HL-60/S4 treated with retinoic acid at 250 ng/mL for 4 days and 3 days (cell line): ENCODE measurements around the gene PLOD2.
"Not testable (repeated sequence)": the region's sequence is repeated elsewhere in the genome, so short reads cannot be mapped to it uniquely, and the experiment has no call there.

ENCODE experiments used
- in situ Hi-C: fragments of 300-500 bp; cut with MboI; formaldehyde crosslinking; loops from 2 replicates; pipeline ENCODE4 v1.7.0; 2022; ENCODE audit warnings: low sequenced_read_pairs

PLOD2 gene

GRCh38 chr3:146142757-146143156 lies 18.2 kb downstream of the PLOD2 start:
- in situ Hi-C loops: no loop called here

- in situ Hi-C loops: no loop called here
Measured at GRCh38 chr3:146139586-146140110, 21.3 kb downstream of the PLOD2 start.

DNA sequence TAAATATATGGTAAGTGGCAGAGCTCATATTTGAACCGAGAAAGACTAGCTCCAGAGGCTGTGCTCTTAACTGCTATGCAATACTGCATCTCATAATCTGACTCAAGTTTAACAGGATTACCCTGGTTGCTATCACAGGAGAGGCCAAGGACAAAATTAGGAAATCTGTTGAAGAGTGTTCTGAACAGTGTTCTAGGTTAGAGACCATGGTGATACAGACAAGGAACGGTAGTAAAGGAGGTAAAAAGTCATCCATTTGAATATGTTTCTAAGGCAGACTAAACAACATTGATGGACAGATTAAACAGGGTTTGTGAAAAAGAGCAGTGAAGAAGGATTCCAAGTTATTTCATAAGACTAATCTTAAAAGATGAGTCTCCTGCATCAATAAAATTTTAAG lies 22.1 kb downstream of the PLOD2 start:
- in situ Hi-C loops: no loop called here

- in situ Hi-C loops: no loop called here
Measured at GRCh38 chr3:146136647-146137046, 24.3 kb downstream of the PLOD2 start.

DNA sequence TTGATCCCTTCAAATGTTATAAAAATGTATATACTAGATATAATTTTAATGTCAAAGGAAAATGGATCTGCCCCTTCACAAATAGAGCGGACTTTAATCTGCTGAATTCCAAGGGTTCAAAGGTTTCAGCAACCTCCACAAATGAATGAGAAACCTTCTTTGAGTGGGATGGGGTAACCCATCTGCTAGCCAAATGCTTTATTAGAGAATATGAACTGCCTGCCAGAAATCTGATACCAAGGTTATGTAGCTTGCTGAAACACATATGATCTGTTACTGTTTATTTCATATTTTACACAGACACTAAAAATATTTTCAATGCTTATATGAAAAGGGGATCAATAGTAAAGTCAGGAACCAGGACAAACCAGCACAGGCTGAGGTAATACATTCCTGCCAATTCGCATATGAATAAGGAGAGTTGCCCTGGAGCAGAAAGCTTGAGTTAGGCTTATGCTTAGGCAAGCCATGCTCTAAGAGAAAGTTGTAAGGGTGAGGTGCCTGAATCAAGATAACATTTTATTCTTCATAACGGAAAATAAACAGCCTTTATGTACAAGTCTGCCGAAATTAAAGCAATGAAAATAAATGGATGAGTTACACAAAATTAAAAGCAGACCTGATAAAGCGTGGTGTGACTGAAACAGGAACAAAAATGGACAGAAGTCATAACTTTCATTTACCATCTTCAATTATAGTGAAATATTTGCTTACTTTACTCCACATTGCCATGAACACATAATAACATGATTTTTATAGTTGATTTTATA lies 26.5 kb downstream of the PLOD2 start:
- in situ Hi-C loops: no loop called here

GRCh38 chr3:146133441-146133840 lies 27.5 kb downstream of the PLOD2 start:
- in situ Hi-C loops: no loop called here

GRCh38 chr3:146131616-146132410 lies 29.2 kb downstream of the PLOD2 start:
- in situ Hi-C loops: no loop called here

DNA sequence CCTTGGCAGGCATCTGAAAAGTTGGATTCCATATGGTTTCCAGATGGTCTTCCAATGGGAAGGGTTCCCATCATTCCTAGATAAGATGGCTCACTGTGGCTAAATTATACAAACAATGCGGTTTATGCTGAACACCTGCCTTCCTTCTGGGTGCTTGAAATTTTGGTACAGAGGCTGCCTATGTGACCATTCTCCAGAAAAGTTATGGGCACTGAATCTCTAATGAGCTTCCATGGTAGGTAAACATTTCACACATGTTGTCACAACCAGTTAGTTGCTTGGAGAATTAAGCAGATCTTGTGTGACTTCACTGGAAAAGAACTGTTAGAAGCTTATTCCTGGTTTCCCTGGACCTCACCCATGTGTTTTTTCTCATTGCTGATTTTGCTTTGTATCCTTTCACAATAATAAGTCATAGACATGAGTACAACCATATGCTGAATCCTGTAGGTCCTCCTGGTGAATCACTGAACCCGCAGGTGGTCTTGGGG lies 30.1 kb downstream of the PLOD2 start:
- in situ Hi-C loops: no loop called here

DNA sequence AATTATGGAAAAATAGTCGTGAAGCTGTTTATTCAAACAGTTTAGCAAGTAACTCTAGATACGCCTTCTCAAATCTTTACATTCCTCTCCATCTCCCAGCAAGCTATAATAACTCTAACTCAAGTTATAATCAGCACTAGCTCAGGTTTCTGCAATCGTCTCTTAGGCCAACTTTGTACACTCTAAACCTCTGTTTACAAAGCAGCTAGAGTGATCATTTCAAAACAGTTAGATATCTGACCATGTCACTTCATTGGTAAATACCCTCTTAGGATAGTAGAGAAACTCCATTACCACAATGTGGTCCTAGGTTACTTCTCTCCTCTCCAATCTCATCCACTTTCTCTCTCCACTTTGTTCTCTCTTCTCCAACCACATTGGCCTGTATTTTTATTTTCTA lies 31.2 kb downstream of the PLOD2 start:
- in situ Hi-C loops: no loop called here

- in situ Hi-C loops: no loop called here
Measured at GRCh38 chr3:146128939-146129338, 32.0 kb downstream of the PLOD2 start.

- in situ Hi-C loops: no loop called here
Measured at GRCh38 chr3:146128179-146128578, 32.8 kb downstream of the PLOD2 start.

GRCh38 chr3:146125951-146126350 lies 35.0 kb downstream of the PLOD2 start:
- in situ Hi-C loops: no loop called here

GRCh38 chr3:146124126-146124801 lies 36.7 kb downstream of the PLOD2 start:
- in situ Hi-C loops: no loop called here

DNA sequence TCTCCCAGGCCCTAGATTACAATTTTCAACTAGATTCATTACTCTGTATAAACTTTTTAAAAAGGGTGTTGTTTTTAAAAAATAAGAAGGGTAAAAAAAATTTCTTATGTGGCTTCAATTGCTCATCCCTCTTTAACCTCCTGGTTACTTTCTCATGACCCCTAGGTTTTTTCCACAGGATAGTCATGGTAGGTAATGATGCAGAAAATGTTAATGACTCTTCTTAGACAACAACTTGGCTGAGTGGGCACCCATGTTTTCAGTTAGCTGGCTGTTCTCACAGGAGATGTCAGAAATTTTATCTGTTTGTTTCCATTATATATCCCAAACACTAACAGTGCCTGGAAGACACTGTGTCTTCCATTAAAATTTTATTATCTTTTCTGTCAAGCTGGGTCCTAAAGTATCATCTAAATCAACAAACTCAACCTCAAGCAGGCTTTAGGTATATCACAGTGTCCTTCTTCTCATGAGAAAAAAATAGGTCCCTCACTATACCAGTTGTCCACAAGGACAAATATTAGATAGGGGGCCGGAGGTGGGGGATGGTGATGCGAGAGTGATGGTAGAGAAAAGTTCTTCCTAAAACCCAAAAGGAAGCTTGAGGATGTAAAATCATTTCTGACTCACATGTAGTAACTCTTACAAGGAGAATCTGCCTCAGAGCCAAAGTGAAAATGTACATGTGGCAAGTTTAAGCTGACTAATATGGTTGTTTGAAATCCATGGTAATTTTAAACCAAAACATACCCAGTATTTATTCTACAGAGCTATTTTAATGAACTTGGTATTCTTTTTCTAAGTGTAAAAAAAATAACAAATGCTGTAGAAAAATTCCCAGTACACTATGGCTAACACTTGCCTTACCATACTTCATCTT lies 43.3 kb downstream of the PLOD2 start:
- in situ Hi-C loops: no loop called here

DNA sequence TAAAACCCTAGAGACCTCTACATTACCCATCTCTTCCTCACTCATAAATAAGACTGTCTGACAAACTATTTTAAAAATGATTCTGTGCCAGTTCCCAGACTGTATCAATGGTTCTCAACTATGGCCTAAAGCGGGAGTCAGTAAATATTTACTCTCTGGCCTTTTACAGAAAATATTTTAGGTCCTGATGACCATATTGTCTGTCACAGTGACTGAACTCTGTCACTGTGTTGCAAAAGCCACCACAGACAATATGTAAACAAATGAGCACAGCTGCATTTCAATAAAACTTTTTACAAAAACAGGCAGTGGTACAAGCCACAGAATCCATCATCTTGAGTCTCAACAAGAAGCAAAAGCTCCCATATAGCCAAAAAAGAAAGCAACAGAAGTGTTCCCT lies 45.4 kb downstream of the PLOD2 start:
- in situ Hi-C loops: no loop called here

DNA sequence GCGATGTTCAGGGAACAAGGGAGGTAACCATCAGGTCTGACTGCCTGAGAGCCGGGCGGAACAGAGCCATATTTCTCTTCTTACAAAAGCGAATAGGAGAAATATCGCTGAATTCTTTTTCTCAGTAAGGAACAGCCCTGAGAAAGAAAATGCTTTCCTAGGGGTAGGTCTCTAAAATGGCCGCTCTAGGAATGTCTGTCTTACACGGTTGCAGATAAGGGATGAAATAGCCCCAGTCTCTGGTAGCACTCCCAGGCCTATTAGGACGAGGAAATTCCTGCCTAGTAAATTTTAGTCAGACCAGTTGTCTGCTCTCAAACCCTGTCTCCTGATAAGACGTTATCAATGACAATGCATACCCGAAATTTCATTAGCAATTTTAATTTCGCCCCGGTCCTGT lies 47.2 kb downstream of the PLOD2 start:
- in situ Hi-C loops: not testable (repeated sequence)

DNA sequence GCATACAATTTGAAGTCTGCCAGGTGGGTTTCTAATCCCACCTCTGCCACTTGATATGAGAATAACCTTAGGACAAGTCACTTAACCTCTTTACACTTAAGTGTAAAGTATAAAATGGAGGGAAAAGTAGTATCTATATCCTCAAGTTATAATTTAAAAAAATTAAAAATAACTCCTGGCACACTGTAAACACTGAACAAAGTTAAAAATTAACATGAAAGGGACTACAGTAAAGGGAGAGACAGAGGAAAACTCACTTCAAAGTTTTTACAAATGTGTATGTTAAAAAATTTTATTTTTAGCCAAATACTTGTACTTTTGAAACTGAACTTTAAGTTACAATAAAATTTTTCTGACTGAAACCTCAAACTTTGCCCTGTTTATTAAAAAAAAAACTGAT lies 49.6 kb downstream of the PLOD2 start:
- in situ Hi-C loops: no loop called here

GRCh38 chr3:146110161-146110560 lies 50.8 kb downstream of the PLOD2 start:
- in situ Hi-C loops: no loop called here

DNA sequence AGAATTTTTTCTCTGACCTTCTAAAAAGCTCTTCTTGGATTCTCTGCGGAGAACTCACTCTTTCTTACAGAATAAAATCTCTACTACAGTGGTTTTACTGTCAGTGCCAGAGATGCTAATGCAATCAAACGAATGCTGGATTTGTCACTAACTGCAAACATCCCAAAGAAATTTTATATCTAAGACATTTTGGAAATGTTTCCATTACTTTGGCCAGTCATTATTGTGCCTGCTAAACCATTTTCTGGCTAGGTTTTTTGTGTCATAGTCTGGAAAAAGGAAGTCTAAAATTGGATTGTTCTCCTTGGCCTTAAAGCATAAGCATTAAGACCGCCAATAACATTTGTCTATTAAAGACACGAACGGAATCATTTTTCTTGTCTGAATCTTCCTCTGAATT lies 54.0 kb downstream of the PLOD2 start:
- in situ Hi-C loops: no loop called here

- in situ Hi-C loops: no loop called here
Measured at GRCh38 chr3:146104068-146104467, 56.9 kb downstream of the PLOD2 start.
